Measurements from ENCODE around the gene COX7B2. TPM values are rescaled to one million over a fixed set of nuclear protein-coding genes. Genes with fewer than 3 reads are reported as not detected.

Gene COX7B2
- total and polyA plus RNA-seq, 2 of the 13 experiments (the other 11 are each of a cell fraction or from before 2014, with no cell fraction given) = not detected

GRCh38 chr4:46889410-46889809, 19.6 kb downstream of the COX7B2 start (continued):
- TF ChIP-seq NR2F6 (IDR thresholded peaks at IDR 0.05) (peak; percentile 75), NR2F6 (CRISPR knock-in tag; IDR thresholded peaks at IDR 0.05) (no peak), SAFB2 (CRISPR knock-in tag; IDR thresholded peaks at IDR 0.05; ENCODE audit: borderline replicate concordance, low read depth) (no peak), SOX13 (IDR thresholded peaks at IDR 0.05) (no peak), SOX13 (CRISPR knock-in tag; conservative IDR thresholded peaks at IDR 0.05 in 1 of 2, IDR thresholded peaks at IDR 0.05 in 1 of 2) (peak in 1 of 2 experiments; percentile 84; a peak in 2 of 4 replicates), MIXL1 (CRISPR knock-in tag; IDR thresholded peaks at IDR 0.05) (peak; percentile 77), HES4 (CRISPR knock-in tag; IDR thresholded peaks at IDR 0.05; ENCODE audit: borderline replicate concordance) (no peak), FOXP1 (IDR thresholded peaks at IDR 0.05) (no peak), FOXP1 (CRISPR knock-in tag; IDR thresholded peaks at IDR 0.05) (peak; percentile 18; the same call in 1 of the 2 replicates), HNF4A (CRISPR knock-in tag; IDR thresholded peaks at IDR 0.05) (peak; percentile 57), TBX2 (CRISPR knock-in tag; IDR thresholded peaks at IDR 0.05; ENCODE audit: borderline replicate concordance) (peak; percentile 35; the same call in 1 of the 2 replicates), AHDC1 (CRISPR knock-in tag; IDR thresholded peaks at IDR 0.05; ENCODE audit: borderline replicate concordance) (peak; percentile 55; the same call in 1 of the 2 replicates)

All from HepG2 (cell line).